ENCODE results near the gene CHURC1. TPM values are rescaled to one million over a fixed set of nuclear protein-coding genes. Genes with fewer than 3 reads are reported as not detected.
A peak's percentile ranks its signal among the peaks of the same experiment; 100 is the strongest.

Gene CHURC1
- total RNA-seq, 2 donors from 2014 or later, result 29.1 to 43.2 TPM

- ATAC-seq (no peak), DNase-seq (no peak)
- TF ChIP-seq CTCF (IDR thresholded peaks at IDR 0.05), result no peak
- no peak for TF ChIP-seq POLR2A (IDR thresholded peaks at IDR 0.05)
- no peak overlapping the region for H3K4me3 ChIP-seq
- no peak overlapping the region for H3K27ac ChIP-seq
- no peaks in the 10 kb centered on the region for H3K36me3 ChIP-seq (replicated peaks in 1 of 2; ENCODE audit: insufficient read depth in 1 of 2, low read depth in 2 of 2)
- 90 to 96% methylated on average over 7 to 9 of the region's 9 CpGs for WGBS, 2 donors
- no peaks in the 10 kb centered on the region for H3K4me1 ChIP-seq
- no peaks in the 10 kb centered on the region for H3K27me3 ChIP-seq
- no peaks in the 10 kb centered on the region for H3K9me3 ChIP-seq
- intact Hi-C loops (cut with DNase I), result no loop called here
These were observed 40.4 kb downstream of the CHURC1 start for GRCh38 chr14:64954491-64955240.

GRCh38 chr14:64955297-64955696, 41.0 kb downstream of the CHURC1 start:
- 47 to 57% methylated on average over 6 of the region's 6 CpGs for WGBS, 2 donors
- ATAC-seq (no peak), DNase-seq (peak in 3 of 4 donors; percentile 33 to 50 (median 47))
- H3K27me3 ChIP-seq, result no peaks in the 10 kb centered on the region
- TF ChIP-seq POLR2A (IDR thresholded peaks at IDR 0.05) (no peak), CTCF (IDR thresholded peaks at IDR 0.05) (no peak)
- H3K27ac ChIP-seq, result no peak overlapping the region
- no peaks in the 10 kb centered on the region for H3K4me1 ChIP-seq
- no peak overlapping the region for H3K4me3 ChIP-seq
- intact Hi-C loops (cut with DNase I), result no loop called here
- H3K36me3 ChIP-seq (replicated peaks in 1 of 2; ENCODE audit: insufficient read depth in 1 of 2, low read depth in 2 of 2), result no peaks in the 10 kb centered on the region
- no peaks in the 10 kb centered on the region for H3K9me3 ChIP-seq

- no peak overlapping the region for H3K27ac ChIP-seq
- no peak for TF ChIP-seq CTCF (IDR thresholded peaks at IDR 0.05)
- no peak for TF ChIP-seq POLR2A (IDR thresholded peaks at IDR 0.05)
- no peak for ATAC-seq
- WGBS, 2 donors, result 87 to 89% methylated on average over 8 of the region's 8 CpGs
- no peak overlapping the region for H3K4me3 ChIP-seq
- no peaks in the 10 kb centered on the region for H3K27me3 ChIP-seq
- no peaks in the 10 kb centered on the region for H3K36me3 ChIP-seq (replicated peaks in 1 of 2; ENCODE audit: insufficient read depth in 1 of 2, low read depth in 2 of 2)
- intact Hi-C loops (cut with DNase I), result no loop called here
- H3K4me1 ChIP-seq, result peaks cover 8% of the 10 kb centered on the region
- no peak for DNase-seq
- no peaks in the 10 kb centered on the region for H3K9me3 ChIP-seq
These were observed 42.6 kb downstream of the CHURC1 start for GRCh38 chr14:64956697-64957406.

- H3K4me3 ChIP-seq, result no peak overlapping the region
- ATAC-seq, result no peak
- H3K36me3 ChIP-seq (replicated peaks in 1 of 2; ENCODE audit: insufficient read depth in 1 of 2, low read depth in 2 of 2), result no peaks in the 10 kb centered on the region
- no peaks in the 10 kb centered on the region for H3K9me3 ChIP-seq
- 100% methylated on average over 2 of the region's 2 CpGs for WGBS, 2 donors
- H3K4me1 ChIP-seq, result peaks cover 8% of the 10 kb centered on the region
- intact Hi-C loops (cut with DNase I), result no loop called here
- TF ChIP-seq CTCF (IDR thresholded peaks at IDR 0.05), result no peak
- no peak for TF ChIP-seq POLR2A (IDR thresholded peaks at IDR 0.05)
- H3K27me3 ChIP-seq, result no peaks in the 10 kb centered on the region
- no peak overlapping the region for H3K27ac ChIP-seq
- no peak for DNase-seq
These were observed 43.9 kb downstream of the CHURC1 start for GRCh38 chr14:64958201-64958600.
